ENCODE data around the gene SNX8. TPM values are rescaled to one million over a fixed set of nuclear protein-coding genes. Genes with fewer than 3 reads are reported as not detected.

The SNX8 gene
- total and polyA plus RNA-seq, 2 of the 13 experiments (the other 11 are each of a cell fraction or from before 2014, with no cell fraction given): 20.6 to 45.2 TPM

- no peak for FAIRE-seq
- H3K9me3 ChIP-seq (ENCODE audit: low read length): no peaks in the 10 kb centered on the region
- POLR2A ChIA-PET: no interaction called here
- BruUV-seq (replicated peaks): no TSS peak
- no peak for DNase-seq (ENCODE audit: low spot score)
- H2AFZ ChIP-seq (ENCODE audit: low read length): no peak overlapping the region
- peaks cover 27% of the 10 kb centered on the region for H3K4me1 ChIP-seq (ENCODE audit: insufficient read depth, low read length)
- intact Hi-C loops (cut with micrococcal nuclease; ENCODE audit: unreplicated experiment) (loop anchor here (1.0 to 10.0 kb wide), 2 partner anchors 19 to 67 kb away; partner anchors contain the start of gene SNX8), in situ Hi-C loops (cut with HindIII; ENCODE audit: extremely low pct_ligation_motif_present, low pct_unique_long_range_greater_than_20kb) (no loop called here)
- no peak overlapping the region for H3K4me2 ChIP-seq (ENCODE audit: low read depth, low read length)
- no peaks in the 10 kb centered on the region; a peak in 1 of 5 replicates for H3K27me3 ChIP-seq (ENCODE audit: control insufficient read depth in 1 of 2, insufficient read depth in 2 of 2, low read length in 2 of 2)
- peaks cover 2% of the 10 kb centered on the region for H3K79me2 ChIP-seq (ENCODE audit: insufficient read depth, low read length)
- CTCF ChIA-PET (ENCODE audit: low intra/inter-chr PET ratio, low total read pairs): interaction anchor here (1.8 kb wide), 1 partner anchor 100 kb away, joined by 12 read pairs; no protein-coding TSS in a partner anchor
- no peak overlapping the region for H3K9ac ChIP-seq (ENCODE audit: insufficient read depth, low read depth, low read length)
- H3K4me3 ChIP-seq (replicated peaks in 1 of 3; ENCODE audit: insufficient read depth in 1 of 3, low read depth in 2 of 3, low read length in 3 of 3): no peak overlapping the region
- WGBS (ENCODE audit: low lambda C conversion rate): 83% methylated on average over 33 of the region's 36 CpGs
- H3K27ac ChIP-seq (ENCODE audit: extremely low read length, insufficient read depth, low read length): no peak overlapping the region
- ATAC-seq: peak; percentile 73
- H3K36me3 ChIP-seq (replicated peaks in 1 of 2; ENCODE audit: control insufficient read depth in 1 of 2, insufficient read depth in 2 of 2, low read length in 2 of 2): no peaks in the 10 kb centered on the region; a peak in 1 of 5 replicates
- H4K20me1 ChIP-seq (ENCODE audit: insufficient read depth, low read length): no peaks in the 10 kb centered on the region
- TF ChIP-seq FOXC1 (CRISPR knock-in tag; IDR thresholded peaks at IDR 0.05; ENCODE audit: borderline replicate concordance) (0 out of 2 replicates have a peak, but pooled peaks have one; percentile 21), ZNF883 (CRISPR knock-in tag; IDR thresholded peaks at IDR 0.05; ENCODE audit: not compliant biosample characterization) (peak; percentile 46), ZBTB38 (CRISPR knock-in tag; IDR thresholded peaks at IDR 0.05) (0 out of 2 replicates have a peak, but pooled peaks have one; percentile 46), ADNP (CRISPR knock-in tag; IDR thresholded peaks at IDR 0.05) (no peak), PATZ1 (CRISPR knock-in tag; IDR thresholded peaks at IDR 0.05) (0 out of 2 replicates have a peak, but pooled peaks have one; percentile 10), ZNF629 (CRISPR knock-in tag; conservative IDR thresholded peaks at IDR 0.05) (no peak), ETV6 (CRISPR knock-in tag; conservative IDR thresholded peaks at IDR 0.05) (no peak), ZFYVE20 (CRISPR knock-in tag; IDR thresholded peaks at IDR 0.05; ENCODE audit: borderline replicate concordance, low read depth) (no peak), MTF1 (CRISPR knock-in tag; IDR thresholded peaks at IDR 0.05) (no peak), ZNF407 (CRISPR knock-in tag; IDR thresholded peaks at IDR 0.05; ENCODE audit: not compliant biosample characterization) (peak; percentile 39), AKAP8 (CRISPR knock-in tag; IDR thresholded peaks at IDR 0.05) (peak; percentile 37; the same call in 1 of the 2 replicates), MXD1 (CRISPR knock-in tag; IDR thresholded peaks at IDR 0.05) (peak; percentile 31; the same call in 1 of the 2 replicates)
Observed at GRCh38 chr7:2247141-2247995, 66.9 kb downstream of the SNX8 start.

All from HepG2 (cell line).